GM12873 (cell line): ENCODE results near the gene ANAPC10.

Source experiments
- TF ChIP-seq, protein P1 (sequence below): IDR thresholded peaks from 2 replicates; pipeline ENCODE4 v1.5.1; 2012; ENCODE audit warnings: low read depth, mild to moderate bottlenecking, moderate library complexity, low read length, control low read depth; ENCODE audit not compliant: insufficient read depth; ENCODE audit errors: missing control alignments

The ANAPC10 gene

DNA sequence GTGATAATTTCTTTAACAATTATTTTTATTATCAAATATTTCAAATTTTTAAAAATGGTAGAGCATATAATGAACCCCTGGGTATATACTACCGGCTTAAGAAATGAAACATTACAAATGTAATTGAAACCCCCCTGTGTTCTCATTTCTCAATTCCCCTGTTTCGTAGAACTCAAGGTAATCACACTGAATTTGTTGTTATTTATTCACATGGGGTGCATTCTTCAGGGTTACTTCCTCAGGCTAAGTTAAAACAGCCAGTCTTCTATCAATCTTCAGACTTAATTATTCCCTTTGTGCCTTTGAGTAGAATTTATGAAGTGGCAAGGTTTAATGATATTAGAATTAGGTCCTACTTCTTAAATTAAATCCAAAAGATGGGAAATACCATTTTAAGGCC is 128.2 kb downstream of the ANAPC10 start:
- TF ChIP-seq, protein P1, sequence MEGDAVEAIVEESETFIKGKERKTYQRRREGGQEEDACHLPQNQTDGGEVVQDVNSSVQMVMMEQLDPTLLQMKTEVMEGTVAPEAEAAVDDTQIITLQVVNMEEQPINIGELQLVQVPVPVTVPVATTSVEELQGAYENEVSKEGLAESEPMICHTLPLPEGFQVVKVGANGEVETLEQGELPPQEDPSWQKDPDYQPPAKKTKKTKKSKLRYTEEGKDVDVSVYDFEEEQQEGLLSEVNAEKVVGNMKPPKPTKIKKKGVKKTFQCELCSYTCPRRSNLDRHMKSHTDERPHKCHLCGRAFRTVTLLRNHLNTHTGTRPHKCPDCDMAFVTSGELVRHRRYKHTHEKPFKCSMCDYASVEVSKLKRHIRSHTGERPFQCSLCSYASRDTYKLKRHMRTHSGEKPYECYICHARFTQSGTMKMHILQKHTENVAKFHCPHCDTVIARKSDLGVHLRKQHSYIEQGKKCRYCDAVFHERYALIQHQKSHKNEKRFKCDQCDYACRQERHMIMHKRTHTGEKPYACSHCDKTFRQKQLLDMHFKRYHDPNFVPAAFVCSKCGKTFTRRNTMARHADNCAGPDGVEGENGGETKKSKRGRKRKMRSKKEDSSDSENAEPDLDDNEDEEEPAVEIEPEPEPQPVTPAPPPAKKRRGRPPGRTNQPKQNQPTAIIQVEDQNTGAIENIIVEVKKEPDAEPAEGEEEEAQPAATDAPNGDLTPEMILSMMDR: no peak

DNA sequence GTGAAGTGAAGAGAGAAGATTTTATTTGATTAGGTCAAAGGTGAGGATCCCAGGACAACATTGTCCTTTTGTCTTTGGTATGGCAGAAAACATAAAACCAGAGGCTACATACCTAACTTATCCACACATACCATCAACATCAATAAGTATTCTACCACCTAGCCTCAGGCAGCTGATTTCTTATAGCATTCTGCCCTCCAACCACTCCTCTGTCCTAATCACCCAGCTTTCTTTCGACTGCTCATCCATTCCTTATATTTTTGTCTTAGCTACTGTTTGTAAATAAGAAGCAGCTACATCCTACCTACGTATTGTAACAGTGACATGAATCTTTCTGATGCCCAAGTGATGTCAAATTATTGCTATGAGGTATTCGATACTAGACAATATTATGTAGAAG is 129.4 kb downstream of the ANAPC10 start:
- TF ChIP-seq, protein P1: no peak

DNA sequence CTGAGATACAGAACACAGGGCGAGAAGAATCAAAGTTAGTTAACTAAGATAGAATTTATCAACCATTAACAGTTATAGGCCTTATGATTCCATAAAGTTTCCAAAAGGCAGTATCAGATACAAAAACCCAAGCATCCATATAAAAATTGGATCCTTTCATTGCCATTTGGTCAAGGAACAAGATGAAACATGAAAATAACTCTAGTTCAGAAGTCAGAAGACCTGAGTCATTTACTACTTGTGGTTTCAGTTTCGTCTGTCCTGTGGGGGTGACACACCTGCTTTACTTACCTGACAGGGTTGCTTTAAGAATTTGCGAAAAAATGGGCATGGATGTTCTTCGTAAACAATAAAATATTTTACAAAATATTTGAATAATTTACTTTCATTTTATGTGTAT is 130.8 kb downstream of the ANAPC10 start:
- TF ChIP-seq, protein P1: no peak

DNA sequence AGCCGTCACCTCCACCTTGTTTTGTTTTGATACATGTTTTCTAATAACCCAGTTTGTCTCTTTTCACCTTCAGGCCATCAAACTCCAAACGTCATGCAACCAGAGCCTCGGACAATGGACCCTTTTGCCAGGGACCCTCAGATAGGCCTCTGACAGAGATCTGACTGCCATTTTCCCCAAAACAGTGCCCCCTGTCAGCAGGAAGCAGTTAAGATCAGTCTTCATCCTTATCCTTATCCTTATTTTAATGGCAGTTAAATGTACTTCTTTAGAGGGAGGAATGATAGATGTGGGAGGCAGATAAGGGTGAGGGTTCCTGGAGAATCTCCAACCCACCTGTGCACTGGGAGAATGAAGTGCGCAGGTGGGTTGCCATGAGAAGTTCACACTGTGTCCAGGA is 135.7 kb downstream of the ANAPC10 start:
- TF ChIP-seq, protein P1: no peak

DNA sequence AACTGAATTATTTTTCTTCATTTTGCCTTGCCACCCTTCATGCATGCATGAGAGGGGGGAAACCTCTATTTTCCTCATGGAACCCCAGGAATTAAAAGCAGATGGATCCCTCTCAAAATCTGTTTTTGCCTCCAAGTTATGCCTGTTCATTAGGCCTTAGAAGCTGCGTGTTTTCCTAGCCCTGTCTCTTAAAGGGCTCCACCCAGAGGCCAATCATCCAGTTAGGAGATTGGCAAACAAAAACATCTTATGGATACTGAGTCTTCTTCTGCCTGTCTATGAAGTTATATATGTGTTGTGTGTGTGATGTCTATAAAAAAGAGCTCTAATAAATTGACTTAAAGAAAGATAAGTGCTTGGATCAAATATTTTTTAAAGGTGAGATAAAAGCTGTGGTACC is 142.9 kb downstream of the ANAPC10 start:
- TF ChIP-seq, protein P1: no peak

DNA sequence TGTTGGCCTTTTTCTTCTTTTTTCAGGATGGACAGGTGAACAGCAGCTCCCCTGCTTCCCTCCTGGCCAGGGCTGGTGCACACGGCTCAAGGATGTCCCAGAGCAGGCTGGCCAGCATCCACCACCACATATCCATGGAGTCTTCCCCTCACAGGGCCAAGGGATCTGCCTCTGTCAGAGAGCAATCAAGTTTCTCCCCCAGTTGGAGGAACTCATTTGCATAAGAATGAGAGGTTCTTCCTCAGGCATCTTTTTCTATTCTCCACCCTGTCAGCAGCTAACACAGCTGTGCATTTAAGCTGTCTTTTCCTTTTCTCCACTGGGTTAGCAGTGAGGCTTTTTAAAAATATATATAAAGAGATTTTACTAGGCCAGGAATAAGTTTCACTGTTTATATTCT is 143.8 kb downstream of the ANAPC10 start:
- TF ChIP-seq, protein P1: no peak

DNA sequence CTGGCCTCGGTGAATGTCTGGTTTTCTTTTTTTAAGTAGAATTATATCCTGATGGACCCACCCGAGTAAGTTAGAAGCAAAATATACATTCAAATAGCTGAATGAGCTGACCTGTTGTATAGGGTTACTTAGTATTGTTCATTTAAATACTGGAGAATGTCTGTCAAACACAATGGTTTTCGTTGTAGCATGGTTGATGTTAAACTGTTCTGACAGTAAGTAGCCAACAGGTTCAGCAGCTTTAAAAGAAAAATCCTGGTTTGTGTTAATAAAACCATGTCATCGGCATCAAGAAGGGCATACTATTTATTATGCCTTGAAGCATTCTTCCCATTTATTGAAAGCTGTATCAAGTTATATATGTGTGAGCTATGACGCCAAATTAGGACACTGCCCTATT is 149.6 kb downstream of the ANAPC10 start:
- TF ChIP-seq, protein P1: no peak
